ENCODE measurements around the gene GPRIN1. TPM values are rescaled to one million over a fixed set of nuclear protein-coding genes. Genes with fewer than 3 reads are reported as not detected.

The GPRIN1 gene
- total RNA-seq, 4 donors from 2014 or later = 0.37 to 1.9 (median 0.90) TPM

GRCh38 chr5:176633598-176633997 is 23.6 kb upstream of the GPRIN1 start:
- no peak for ATAC-seq (ENCODE audit: low FRiP score)
- TF ChIP-seq, protein P1, sequence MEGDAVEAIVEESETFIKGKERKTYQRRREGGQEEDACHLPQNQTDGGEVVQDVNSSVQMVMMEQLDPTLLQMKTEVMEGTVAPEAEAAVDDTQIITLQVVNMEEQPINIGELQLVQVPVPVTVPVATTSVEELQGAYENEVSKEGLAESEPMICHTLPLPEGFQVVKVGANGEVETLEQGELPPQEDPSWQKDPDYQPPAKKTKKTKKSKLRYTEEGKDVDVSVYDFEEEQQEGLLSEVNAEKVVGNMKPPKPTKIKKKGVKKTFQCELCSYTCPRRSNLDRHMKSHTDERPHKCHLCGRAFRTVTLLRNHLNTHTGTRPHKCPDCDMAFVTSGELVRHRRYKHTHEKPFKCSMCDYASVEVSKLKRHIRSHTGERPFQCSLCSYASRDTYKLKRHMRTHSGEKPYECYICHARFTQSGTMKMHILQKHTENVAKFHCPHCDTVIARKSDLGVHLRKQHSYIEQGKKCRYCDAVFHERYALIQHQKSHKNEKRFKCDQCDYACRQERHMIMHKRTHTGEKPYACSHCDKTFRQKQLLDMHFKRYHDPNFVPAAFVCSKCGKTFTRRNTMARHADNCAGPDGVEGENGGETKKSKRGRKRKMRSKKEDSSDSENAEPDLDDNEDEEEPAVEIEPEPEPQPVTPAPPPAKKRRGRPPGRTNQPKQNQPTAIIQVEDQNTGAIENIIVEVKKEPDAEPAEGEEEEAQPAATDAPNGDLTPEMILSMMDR (IDR thresholded peaks at IDR 0.05) = no peak
- DNase-seq (ENCODE audit: low spot score) = no peak

GRCh38 chr5:176632745-176633144 is 22.8 kb upstream of the GPRIN1 start:
- ATAC-seq (ENCODE audit: low FRiP score) = no peak
- TF ChIP-seq, protein P1 (IDR thresholded peaks at IDR 0.05) = no peak
- DNase-seq (ENCODE audit: low spot score) = no peak

DNA sequence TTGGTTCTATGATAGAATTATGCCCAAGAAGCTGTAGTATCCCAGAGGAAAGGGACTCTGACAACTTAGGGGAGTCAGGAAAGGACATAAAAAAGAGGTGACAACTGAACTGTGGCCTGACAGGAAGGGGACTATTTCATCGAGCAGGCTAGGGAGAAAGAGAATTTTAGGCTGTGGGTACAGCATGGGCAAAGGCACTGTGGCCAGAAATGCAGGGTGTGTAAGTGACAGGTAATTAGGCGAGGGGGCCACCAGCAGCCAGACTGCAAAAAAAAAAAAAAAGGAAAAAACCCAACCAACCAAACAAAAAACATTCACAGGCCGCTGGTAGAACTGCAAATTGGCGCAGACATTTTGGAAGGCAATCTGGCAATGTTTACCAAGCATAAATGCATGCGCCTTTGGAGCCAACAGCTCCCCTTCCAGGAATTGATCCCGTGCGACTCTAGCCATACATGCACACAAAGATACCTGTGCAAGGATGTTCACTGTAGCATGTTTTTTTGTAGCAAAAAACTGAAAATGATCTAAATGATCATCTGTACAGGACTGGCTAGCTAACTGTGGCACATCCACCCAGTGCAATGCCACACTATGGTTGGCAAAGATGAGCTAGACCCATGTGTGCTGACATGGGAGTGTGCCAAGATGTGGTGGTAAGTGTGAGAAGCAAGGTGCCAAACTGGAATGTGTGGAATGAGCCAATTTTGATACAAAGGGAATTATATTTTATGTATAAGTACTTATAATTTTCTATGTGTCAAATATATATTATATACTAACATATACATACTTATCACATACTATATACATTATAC is 21.6 kb upstream of the GPRIN1 start:
- no peak for ATAC-seq (ENCODE audit: low FRiP score)
- TF ChIP-seq, protein P1 (IDR thresholded peaks at IDR 0.05) = no peak

GRCh38 chr5:176630681-176631222 is 20.8 kb upstream of the GPRIN1 start:
- ATAC-seq (ENCODE audit: low FRiP score) (no peak), DNase-seq (ENCODE audit: low spot score) (no peak)
- TF ChIP-seq, protein P1 (IDR thresholded peaks at IDR 0.05) = no peak

More for the DNA sequence above, 21.6 kb upstream of the GPRIN1 start:
- no peak for DNase-seq (ENCODE audit: low spot score)

- no peak for DNase-seq (ENCODE audit: low spot score)
- peak; percentile 73 for ATAC-seq (ENCODE audit: low FRiP score)
- TF ChIP-seq, protein P1 (IDR thresholded peaks at IDR 0.05) = no peak
Observed at GRCh38 chr5:176629853-176630680, 20.1 kb upstream of the GPRIN1 start, which contains the start of the genes EIF4E1B and SNCB. Gene EIF4E1B, plus strand, starts transcription at chr5:176630675. Its CDS starts 12,113 bp downstream, at chr5:176642788. Gene SNCB, minus strand, starts transcription at chr5:176630534. Its CDS starts 880 bp downstream, at chr5:176629654.

DNA sequence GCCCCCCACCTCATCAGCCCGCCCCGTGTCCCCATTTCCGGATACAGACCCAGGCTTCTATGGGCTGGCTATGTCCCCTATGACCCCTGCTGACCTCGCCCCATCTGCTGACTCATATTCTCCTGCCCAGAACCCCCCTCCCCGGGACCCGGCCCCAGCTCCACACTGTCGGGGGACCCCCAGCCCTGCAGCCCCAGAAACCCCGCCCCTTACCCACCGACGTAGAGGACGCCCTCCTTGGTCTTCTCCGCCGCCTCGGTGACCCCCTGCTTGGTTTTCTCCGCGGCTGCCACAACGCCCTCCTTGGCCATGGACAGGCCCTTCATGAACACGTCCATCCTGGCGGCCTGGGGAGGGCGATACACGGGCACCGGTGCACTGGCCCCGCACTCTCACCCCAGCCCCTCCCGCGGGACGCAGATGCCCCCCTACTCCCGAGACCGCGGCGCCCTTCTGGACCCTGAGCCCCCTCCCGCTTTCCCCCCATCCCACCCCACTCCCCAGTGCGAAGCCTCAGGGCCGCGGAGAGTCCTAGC is 19.4 kb upstream of the GPRIN1 start:
- DNase-seq (ENCODE audit: low spot score) (no peak), ATAC-seq (ENCODE audit: low FRiP score) (no peak)
- TF ChIP-seq, protein P1 (IDR thresholded peaks at IDR 0.05) = no peak
